HL-60 (cell line): ENCODE measurements around the gene TERF2IP.

Experiments
- DNase-seq, 2 experiments: peaks; one replicate each; pipeline ENCODE4 v3.0.0-alpha.2; 2010 to 2020; ENCODE audit warnings: low read depth in 1 of 2, low spot score in 1 of 2
- H3K27ac ChIP-seq: fragments of 250-450 bp; sonication (Bioruptor Pico); replicated peaks from 2 replicates; pipeline ENCODE4 v1.5.1; 2020; ENCODE audit warnings: mild to moderate bottlenecking, moderate library complexity
- H3K27me3 ChIP-seq: fragments of 250-450 bp; sonication (Bioruptor Pico); 2 replicates; pipeline ENCODE4 v1.5.1; 2021; ENCODE audit warnings: mild to moderate bottlenecking, moderate library complexity; ENCODE audit not compliant: insufficient read depth, poor library complexity, severe bottlenecking
- H3K4me3 ChIP-seq: replicated peaks from 2 replicates; pipeline ENCODE4 v1.5.1; 2011; ENCODE audit warnings: mild to moderate bottlenecking, control low read depth, low read length; ENCODE audit not compliant: insufficient read depth
- GABPA ChIP-seq: IDR thresholded peaks from 2 replicates; pipeline ENCODE4 v1.6.1; 2012; ENCODE audit warnings: low read depth
- POLR2AphosphoS5 ChIP-seq: IDR thresholded peaks from 2 replicates; pipeline ENCODE4 v1.6.1; 2012; ENCODE audit warnings: low read depth
- SPI1 ChIP-seq: IDR thresholded peaks from 2 replicates; pipeline ENCODE4 v1.6.1; 2012; ENCODE audit warnings: low read depth, mild to moderate bottlenecking, borderline replicate concordance
- TF ChIP-seq, protein P1 (sequence below): IDR thresholded peaks from 2 replicates; pipeline ENCODE4 v1.6.1; 2012; ENCODE audit warnings: low read depth; ENCODE audit not compliant: insufficient replicate concordance
- TF ChIP-seq, protein P2 (sequence below): IDR thresholded peaks from one replicate; pipeline ENCODE4 v1.5.1; 2011; ENCODE audit warnings: low read length, control low read depth, inconsistent platforms; ENCODE audit not compliant: insufficient read depth

Gene TERF2IP

DNA sequence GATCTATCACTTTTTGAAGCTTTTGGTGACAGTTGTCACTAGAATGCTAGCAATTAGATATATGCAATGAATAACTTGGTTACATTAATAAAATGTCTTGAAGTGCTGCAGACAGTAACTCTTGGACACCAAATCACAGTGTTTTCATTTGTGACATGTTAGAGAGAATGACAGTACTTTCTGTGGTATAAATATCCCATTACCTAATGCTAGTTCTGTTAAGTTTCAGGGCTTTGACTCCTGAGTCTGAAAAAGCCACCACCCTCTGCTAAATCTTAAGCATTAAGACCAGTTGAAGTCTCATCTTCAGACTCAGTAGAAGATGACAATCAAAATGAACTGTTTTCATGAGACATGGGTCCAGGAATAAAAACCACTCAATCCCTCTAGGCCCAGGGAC lies 39.8 kb downstream of the TERF2IP start:
- Histone ChIP-seq H3K27me3 (no peaks in the 10 kb centered on the region), H3K27ac (no peak overlapping the region), H3K4me3 (no peak overlapping the region)
- no peak for DNase-seq
- TF ChIP-seq GABPA, result no peak
- TF ChIP-seq, protein P1, sequence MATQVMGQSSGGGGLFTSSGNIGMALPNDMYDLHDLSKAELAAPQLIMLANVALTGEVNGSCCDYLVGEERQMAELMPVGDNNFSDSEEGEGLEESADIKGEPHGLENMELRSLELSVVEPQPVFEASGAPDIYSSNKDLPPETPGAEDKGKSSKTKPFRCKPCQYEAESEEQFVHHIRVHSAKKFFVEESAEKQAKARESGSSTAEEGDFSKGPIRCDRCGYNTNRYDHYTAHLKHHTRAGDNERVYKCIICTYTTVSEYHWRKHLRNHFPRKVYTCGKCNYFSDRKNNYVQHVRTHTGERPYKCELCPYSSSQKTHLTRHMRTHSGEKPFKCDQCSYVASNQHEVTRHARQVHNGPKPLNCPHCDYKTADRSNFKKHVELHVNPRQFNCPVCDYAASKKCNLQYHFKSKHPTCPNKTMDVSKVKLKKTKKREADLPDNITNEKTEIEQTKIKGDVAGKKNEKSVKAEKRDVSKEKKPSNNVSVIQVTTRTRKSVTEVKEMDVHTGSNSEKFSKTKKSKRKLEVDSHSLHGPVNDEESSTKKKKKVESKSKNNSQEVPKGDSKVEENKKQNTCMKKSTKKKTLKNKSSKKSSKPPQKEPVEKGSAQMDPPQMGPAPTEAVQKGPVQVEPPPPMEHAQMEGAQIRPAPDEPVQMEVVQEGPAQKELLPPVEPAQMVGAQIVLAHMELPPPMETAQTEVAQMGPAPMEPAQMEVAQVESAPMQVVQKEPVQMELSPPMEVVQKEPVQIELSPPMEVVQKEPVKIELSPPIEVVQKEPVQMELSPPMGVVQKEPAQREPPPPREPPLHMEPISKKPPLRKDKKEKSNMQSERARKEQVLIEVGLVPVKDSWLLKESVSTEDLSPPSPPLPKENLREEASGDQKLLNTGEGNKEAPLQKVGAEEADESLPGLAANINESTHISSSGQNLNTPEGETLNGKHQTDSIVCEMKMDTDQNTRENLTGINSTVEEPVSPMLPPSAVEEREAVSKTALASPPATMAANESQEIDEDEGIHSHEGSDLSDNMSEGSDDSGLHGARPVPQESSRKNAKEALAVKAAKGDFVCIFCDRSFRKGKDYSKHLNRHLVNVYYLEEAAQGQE, result no peak
- no peak for TF ChIP-seq POLR2AphosphoS5
- no peak for TF ChIP-seq SPI1
- TF ChIP-seq, protein P2, sequence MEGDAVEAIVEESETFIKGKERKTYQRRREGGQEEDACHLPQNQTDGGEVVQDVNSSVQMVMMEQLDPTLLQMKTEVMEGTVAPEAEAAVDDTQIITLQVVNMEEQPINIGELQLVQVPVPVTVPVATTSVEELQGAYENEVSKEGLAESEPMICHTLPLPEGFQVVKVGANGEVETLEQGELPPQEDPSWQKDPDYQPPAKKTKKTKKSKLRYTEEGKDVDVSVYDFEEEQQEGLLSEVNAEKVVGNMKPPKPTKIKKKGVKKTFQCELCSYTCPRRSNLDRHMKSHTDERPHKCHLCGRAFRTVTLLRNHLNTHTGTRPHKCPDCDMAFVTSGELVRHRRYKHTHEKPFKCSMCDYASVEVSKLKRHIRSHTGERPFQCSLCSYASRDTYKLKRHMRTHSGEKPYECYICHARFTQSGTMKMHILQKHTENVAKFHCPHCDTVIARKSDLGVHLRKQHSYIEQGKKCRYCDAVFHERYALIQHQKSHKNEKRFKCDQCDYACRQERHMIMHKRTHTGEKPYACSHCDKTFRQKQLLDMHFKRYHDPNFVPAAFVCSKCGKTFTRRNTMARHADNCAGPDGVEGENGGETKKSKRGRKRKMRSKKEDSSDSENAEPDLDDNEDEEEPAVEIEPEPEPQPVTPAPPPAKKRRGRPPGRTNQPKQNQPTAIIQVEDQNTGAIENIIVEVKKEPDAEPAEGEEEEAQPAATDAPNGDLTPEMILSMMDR, result no peak

DNA sequence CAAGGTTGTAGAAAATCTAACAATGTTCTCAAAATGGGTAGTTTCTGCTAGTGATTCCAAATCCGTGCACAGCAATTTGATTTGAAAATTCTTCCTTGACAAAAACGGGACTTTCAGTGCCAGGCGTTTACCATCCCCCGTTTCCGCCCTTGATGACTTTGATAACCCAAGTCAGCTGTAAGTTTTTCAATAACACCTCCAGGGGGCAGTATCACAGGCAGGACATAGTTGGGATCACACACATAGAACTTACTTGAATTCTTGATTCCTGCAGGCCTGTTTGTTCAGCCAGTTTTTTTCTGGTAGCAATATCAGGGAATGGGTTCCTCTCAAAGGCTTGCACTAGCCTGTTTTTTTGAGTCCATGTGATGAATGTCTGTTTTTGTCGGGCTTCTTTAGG lies 48.1 kb downstream of the TERF2IP start:
- Histone ChIP-seq H3K27ac (no peak overlapping the region), H3K4me3 (no peak overlapping the region), H3K27me3 (no peaks in the 10 kb centered on the region)
- no peak for DNase-seq
- TF ChIP-seq, protein P1, result no peak
- TF ChIP-seq SPI1 (no peak), POLR2AphosphoS5 (no peak), GABPA (no peak)
- TF ChIP-seq, protein P2, result no peak

DNA sequence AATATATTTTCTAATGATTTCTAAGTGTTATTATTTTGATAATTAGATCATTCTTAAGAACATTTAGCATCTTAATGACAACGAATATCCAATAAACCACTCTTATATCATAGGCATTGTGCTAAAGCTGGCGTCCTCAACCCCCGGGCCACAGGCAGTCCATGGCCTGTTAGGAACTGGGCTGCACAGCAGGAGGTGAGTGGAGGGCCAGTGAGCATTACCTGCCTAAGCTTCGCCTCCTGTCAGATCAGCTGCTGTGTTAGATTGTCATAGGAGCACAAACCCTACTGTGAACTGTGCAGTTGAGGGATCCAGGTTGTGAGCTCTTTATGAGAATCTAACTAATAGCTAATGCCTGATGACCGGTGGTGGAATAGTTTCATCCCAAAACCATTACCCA lies 50.0 kb downstream of the TERF2IP start:
- DNase-seq, result no peak
- no peak overlapping the region for H3K27ac ChIP-seq
- no peak overlapping the region for H3K4me3 ChIP-seq
- TF ChIP-seq, protein P1, result no peak
- TF ChIP-seq GABPA (no peak), POLR2AphosphoS5 (no peak), SPI1 (no peak)
- TF ChIP-seq, protein P2, result no peak
- H3K27me3 ChIP-seq, result no peaks in the 10 kb centered on the region
